ENCODE data around the gene DNASE1L2. TPM values are rescaled to one million over a fixed set of nuclear protein-coding genes. Genes with fewer than 3 reads are reported as not detected.

Gene DNASE1L2
- total RNA-seq, 1 experiment from 2014 or later = 1.9 TPM

- TF ChIP-seq, protein P1, sequence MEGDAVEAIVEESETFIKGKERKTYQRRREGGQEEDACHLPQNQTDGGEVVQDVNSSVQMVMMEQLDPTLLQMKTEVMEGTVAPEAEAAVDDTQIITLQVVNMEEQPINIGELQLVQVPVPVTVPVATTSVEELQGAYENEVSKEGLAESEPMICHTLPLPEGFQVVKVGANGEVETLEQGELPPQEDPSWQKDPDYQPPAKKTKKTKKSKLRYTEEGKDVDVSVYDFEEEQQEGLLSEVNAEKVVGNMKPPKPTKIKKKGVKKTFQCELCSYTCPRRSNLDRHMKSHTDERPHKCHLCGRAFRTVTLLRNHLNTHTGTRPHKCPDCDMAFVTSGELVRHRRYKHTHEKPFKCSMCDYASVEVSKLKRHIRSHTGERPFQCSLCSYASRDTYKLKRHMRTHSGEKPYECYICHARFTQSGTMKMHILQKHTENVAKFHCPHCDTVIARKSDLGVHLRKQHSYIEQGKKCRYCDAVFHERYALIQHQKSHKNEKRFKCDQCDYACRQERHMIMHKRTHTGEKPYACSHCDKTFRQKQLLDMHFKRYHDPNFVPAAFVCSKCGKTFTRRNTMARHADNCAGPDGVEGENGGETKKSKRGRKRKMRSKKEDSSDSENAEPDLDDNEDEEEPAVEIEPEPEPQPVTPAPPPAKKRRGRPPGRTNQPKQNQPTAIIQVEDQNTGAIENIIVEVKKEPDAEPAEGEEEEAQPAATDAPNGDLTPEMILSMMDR (IDR thresholded peaks at IDR 0.05 in 2 of 3, conservative IDR thresholded peaks at IDR 0.05 in 1 of 3; ENCODE audit: borderline replicate concordance in 1 of 3, insufficient read depth in 1 of 3, low read depth in 2 of 3, low read length in 2 of 3) = no peak
- TF ChIP-seq CEBPB (IDR thresholded peaks at IDR 0.05; ENCODE audit: low read depth) (no peak), EZH2 (IDR thresholded peaks at IDR 0.05) (no peak), ELF1 (IDR thresholded peaks at IDR 0.05; ENCODE audit: borderline replicate concordance, low read depth) (no peak), REST (IDR thresholded peaks at IDR 0.05; ENCODE audit: low read depth) (no peak), EGR1 (IDR thresholded peaks at IDR 0.05; ENCODE audit: low read depth) (no peak), SIN3A (IDR thresholded peaks at IDR 0.05; ENCODE audit: low read depth) (no peak), ZFX (IDR thresholded peaks at IDR 0.05) (no peak)
Observed at GRCh38 chr16:2199095-2199494, 37.1 kb upstream of the DNASE1L2 start (continued).

GRCh38 chr16:2199621-2200139 is 36.6 kb upstream of the DNASE1L2 start:
- Histone ChIP-seq H3K9ac (ENCODE audit: low read length) (no peak overlapping the region), H3K27me3 (ENCODE audit: insufficient read depth, low read length) (no peaks in the 10 kb centered on the region), H3K9me2 (ENCODE audit: insufficient read depth) (no peaks in the 10 kb centered on the region), H3K79me2 (ENCODE audit: insufficient read depth, low read length) (no peaks in the 10 kb centered on the region), H2AFZ (ENCODE audit: low read depth, low read length, poor library complexity, severe bottlenecking) (no peak overlapping the region), H3K36me3 (ENCODE audit: control insufficient read depth in 1 of 2, insufficient read depth in 2 of 2, low read length in 2 of 2) (no peaks in the 10 kb centered on the region), H3K4me1 (ENCODE audit: control insufficient read depth in 1 of 2, insufficient read depth in 2 of 2, low read length in 2 of 2) (peaks cover 8 to 17% of the 10 kb centered on the region in 2 experiments), H4K20me1 (ENCODE audit: insufficient read depth) (no peaks in the 10 kb centered on the region), H3K4me3 (replicated peaks in 1 of 2; ENCODE audit: low read depth in 1 of 2, low read length in 2 of 2) (no peak overlapping the region), H3K4me2 (ENCODE audit: low read length) (no peak overlapping the region), H3K9me3 (ENCODE audit: control insufficient read depth in 1 of 2, insufficient read depth in 1 of 2, low read depth in 1 of 2, low read length in 2 of 2) (no peaks in the 10 kb centered on the region), H3K27ac (ENCODE audit: low read depth, low read length) (no peak overlapping the region)
- POLR2A ChIA-PET = no interaction called here
- no peak for ATAC-seq
- RAD21 ChIA-PET (ENCODE audit: low non-redundant PET in 1 of 2, low total read pairs in 2 of 2, uncharacterized antibody in 2 of 2, unreplicated experiment in 2 of 2) = no interaction called here
- CTCF ChIA-PET = no interaction called here
- DNase-seq (ENCODE audit: low read depth, low spot score) = no peak
- BruUV-seq (replicated peaks) = no TSS peak
- intact Hi-C loops (cut with micrococcal nuclease) = loop anchor here (10.0 kb wide), 1 partner anchor 305 kb away; no protein-coding TSS in a partner anchor
- TF ChIP-seq ELF1 (IDR thresholded peaks at IDR 0.05; ENCODE audit: borderline replicate concordance, low read depth) (no peak), POLR2AphosphoS5 (IDR thresholded peaks at IDR 0.05; ENCODE audit: low read depth, low read length) (no peak), MAX (IDR thresholded peaks at IDR 0.05) (no peak), ZFX (IDR thresholded peaks at IDR 0.05) (no peak), ZBTB33 (IDR thresholded peaks at IDR 0.05; ENCODE audit: extremely low read depth, insufficient replicate concordance, low read length) (no peak), JUND (IDR thresholded peaks at IDR 0.05) (no peak), EZH2phosphoT487 (IDR thresholded peaks at IDR 0.05; ENCODE audit: borderline replicate concordance) (no peak), SP1 (IDR thresholded peaks at IDR 0.05; ENCODE audit: low read depth) (no peak), SRF (IDR thresholded peaks at IDR 0.05; ENCODE audit: low read depth) (no peak)
- TF ChIP-seq, protein P1 (IDR thresholded peaks at IDR 0.05 in 2 of 3, conservative IDR thresholded peaks at IDR 0.05 in 1 of 3; ENCODE audit: borderline replicate concordance in 1 of 3, insufficient read depth in 1 of 3, low read depth in 2 of 3, low read length in 2 of 3) = no peak

Data from HCT116 (cell line).